ENCODE measurements around the gene JAGN1.
A peak's percentile ranks its signal among the peaks of the same experiment; 100 is the strongest.
"Not testable (repeated sequence)": the region's sequence is repeated elsewhere in the genome, so short reads cannot be mapped to it uniquely, and the experiment has no call there.

Gene JAGN1

GRCh38 chr3:9898467-9899241 is 8.2 kb downstream of the JAGN1 start:
- no peak for DNase-seq

DNA sequence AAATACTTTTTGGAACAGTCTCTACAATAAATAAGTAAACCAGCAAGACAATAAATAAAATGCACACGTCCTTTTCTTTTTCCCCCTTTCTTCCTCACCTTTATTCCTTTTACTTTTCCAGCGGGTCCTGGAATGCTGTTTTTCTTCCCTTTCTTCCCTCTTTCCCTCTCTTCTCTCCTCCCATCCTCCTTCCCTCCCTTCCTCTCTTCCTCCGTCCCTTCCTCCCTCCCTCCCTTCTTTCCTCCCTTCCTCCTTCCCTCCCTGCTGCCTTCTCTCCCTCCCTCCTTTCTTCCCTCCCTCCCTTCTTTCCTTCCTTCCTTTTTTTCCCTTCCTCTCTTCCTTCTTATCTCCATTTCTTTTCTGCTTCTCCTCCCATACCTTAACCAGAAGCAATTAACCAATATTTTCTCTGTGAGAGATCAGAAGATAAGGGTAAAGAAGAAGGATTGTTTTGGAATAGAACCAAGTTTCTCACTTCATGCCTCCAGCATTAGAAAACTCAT is 8.9 kb downstream of the JAGN1 start:
- no peak for DNase-seq

GRCh38 chr3:9900965-9901415 is 10.6 kb downstream of the JAGN1 start:
- DNase-seq = not testable (repeated sequence)

DNA sequence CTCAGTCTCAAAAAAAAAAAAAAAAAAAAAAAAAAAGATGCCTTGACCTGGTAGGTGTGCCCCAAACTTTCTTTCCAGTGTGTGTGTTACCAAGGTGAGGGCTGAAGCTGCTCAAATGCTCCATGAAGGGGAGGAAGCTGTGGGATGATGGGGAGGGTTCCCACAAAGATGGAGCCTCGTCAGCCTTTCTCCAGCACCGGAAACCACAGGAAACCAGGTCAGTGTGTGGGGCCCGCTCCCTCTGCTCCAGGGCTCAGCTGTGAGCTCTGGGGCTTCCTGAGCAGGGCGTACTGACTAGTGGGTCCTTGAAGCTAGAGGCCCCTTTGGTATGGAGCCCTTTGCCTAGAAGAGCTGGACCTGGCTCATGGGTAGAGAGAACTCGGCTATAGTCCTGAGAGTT is 11.6 kb downstream of the JAGN1 start:
- DNase-seq = no peak

- DNase-seq = no peak
Measured at GRCh38 chr3:9902372-9903237, 12.2 kb downstream of the JAGN1 start, which contains the start of gene IL17RE. IL17RE (plus strand) TSS chr3:9902848; CDS start chr3:9902933, 85 bp downstream.

GRCh38 chr3:9903238-9903624 is 12.8 kb downstream of the JAGN1 start:
- no peak for DNase-seq

- no peak for DNase-seq
Measured at GRCh38 chr3:9903904-9904303, 13.5 kb downstream of the JAGN1 start.

DNA sequence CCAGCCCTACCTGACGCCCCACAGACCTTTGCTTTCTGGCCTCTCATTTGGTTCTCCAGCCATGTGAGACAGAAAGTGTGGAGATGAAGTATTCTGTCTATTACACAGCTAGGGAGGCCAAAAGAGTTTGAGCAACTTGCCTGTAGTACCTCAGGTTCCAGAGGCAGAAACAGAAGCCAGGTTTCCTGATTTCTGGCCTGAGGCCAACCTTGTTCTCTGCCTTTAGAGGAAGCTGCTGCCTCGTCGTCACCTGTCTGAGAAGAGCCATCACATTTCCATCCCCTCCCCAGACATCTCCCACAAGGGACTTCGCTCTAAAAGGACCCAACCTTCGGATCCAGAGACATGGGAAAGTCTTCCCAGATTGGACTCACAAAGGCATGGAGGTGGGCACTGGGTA is 16.1 kb downstream of the JAGN1 start:
- DNase-seq = no peak

- no peak for DNase-seq
Measured at GRCh38 chr3:9908286-9908685, 17.9 kb downstream of the JAGN1 start.

- DNase-seq = no peak
Measured at GRCh38 chr3:9909221-9910013, 19.0 kb downstream of the JAGN1 start.

- DNase-seq = no peak
Measured at GRCh38 chr3:9911863-9912262, 21.5 kb downstream of the JAGN1 start.

DNA sequence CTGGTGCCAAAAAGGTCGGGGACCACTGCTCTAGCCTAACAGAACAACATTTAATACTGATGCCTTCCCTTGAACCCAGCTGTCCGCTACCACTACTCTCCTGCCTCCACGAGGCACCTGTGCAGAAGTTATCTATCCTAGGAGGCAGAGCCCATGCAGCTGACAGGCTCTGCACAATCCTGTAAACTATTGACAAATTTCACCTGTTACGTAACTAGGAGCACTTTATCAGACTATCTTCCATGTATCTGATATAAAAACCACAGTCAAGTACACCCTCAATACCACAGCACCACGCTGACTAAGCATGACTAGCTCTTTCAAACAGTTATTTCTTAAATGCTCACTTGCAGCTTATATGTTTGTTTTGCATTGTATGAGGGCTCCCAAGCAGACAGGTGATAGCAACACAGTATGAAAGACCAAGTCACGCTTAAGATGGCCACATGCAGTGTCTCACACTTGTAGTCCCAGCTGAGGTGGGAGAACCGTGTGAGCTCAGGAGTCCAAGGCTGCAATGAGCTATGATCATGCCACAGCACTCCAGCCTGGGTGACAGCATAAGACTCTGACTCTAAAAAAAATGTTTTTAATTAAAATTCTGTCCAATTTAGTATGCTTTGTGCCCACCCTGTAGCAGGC is 22.0 kb downstream of the JAGN1 start:
- DNase-seq = peak; percentile 68

DNA sequence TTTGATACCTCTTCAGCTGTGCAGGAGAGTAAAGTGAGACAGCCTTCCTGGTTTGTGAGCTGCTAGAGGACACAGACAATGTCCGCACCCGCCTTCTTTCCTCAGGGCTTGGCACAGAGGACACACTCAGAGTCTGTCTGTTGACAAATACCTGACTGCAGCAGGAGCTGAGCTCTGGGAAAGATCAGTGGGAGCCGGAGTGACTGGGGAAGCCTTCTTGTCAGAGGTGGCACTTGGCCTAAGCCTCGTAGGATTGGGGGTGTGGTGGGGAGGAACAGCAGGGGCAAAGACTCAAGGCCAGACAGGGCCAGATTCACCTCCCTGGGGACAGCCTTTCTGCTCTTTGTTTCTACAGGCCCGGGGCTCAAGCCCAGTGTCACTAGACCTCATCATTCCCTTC is 23.2 kb downstream of the JAGN1 start:
- no peak for DNase-seq

- DNase-seq = no peak
Measured at GRCh38 chr3:9914011-9914410, 23.6 kb downstream of the JAGN1 start.

GRCh38 chr3:9914559-9915253 is 24.3 kb downstream of the JAGN1 start:
- peak; percentile 12 for DNase-seq

DNA sequence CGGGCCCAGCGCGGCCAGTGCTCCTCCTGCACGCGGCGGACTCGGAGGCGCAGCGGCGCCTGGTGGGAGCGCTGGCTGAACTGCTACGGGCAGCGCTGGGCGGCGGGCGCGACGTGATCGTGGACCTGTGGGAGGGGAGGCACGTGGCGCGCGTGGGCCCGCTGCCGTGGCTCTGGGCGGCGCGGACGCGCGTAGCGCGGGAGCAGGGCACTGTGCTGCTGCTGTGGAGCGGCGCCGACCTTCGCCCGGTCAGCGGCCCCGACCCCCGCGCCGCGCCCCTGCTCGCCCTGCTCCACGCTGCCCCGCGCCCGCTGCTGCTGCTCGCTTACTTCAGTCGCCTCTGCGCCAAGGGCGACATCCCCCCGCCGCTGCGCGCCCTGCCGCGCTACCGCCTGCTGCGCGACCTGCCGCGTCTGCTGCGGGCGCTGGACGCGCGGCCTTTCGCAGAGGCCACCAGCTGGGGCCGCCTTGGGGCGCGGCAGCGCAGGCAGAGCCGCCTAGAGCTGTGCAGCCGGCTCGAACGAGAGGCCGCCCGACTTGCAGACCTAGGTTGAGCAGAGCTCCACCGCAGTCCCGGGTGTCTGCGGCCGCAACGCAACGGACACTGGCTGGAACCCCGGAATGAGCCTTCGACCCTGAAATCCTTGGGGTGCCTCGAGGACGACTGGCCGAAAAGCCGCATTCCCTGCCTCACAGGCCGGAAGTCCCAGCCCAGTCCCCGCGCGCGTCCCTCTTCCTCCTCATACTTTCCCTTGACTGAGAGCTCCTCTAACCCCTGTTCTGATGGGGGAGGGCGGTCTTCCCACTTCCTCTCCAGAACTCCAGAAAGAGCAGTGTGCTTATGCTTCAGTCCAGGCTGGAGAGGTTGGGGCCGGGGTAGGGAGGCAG is 25.1 kb downstream of the JAGN1 start:
- peak; percentile 67 for DNase-seq

DNA sequence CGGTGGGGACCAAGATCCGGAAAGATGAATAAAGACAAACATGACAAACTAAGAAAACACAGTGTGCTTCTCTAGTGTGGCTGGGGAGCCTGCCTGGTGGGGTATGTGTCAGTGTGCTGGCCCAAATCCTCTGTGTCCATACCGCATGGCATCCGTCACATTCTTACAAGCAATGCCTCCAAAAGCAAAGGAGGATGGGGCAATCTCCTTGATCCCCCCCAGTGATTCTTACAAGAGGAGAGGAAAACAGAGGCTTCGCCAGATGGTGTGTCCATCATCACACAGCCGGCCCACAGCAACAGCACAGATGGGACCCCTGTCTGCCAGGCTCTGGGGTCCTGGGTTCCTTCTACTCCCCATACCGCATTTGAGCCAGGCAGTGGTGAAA is 25.9 kb downstream of the JAGN1 start:
- peak; percentile 62 for DNase-seq

DNA sequence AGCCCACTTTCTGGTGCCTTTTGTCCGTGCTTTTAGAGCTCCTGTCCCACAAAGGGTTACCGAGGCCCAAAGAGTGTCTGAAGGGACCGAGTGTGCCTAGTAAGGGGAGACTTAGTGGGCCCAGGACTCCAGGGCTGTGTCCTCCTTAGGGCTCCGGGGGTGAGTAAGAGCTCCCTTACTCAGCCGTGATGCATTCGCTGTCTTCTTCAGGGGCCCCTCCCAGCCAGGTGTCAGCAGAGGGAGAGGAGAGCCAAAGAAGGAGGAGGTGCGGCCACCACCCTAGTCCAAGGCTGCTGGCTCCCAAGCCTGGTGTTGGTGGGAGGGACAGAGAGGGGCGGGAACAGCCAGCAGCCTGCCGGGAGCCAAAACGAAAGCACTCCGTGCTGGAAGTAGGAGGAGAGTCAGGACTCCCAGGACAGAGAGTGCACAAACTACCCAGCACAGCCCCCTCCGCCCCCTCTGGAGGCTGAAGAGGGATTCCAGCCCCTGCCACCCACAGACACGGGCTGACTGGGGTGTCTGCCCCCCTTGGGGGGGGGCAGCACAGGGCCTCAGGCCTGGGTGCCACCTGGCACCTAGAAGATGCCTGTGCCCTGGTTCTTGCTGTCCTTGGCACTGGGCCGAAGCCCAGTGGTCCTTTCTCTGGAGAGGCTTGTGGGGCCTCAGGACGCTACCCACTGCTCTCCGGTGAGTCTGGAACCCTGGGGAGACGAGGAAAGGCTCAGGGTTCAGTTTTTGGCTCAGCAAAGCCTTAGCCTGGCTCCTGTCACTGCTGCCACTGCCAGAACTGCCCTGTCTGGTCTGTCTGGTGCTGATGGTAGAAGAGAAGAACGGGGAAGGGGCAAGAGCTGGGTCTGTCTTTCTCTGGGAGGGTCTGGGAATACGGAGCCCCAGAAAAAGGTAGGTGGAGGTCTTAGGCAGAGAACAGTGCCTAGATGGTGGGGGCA is 26.6 kb downstream of the JAGN1 start, which contains the start of gene IL17RC:
Gene IL17RC, plus strand, starts transcription at position 365 of the 947 bp plus-strand sequence. Its CDS starts 218 bp downstream, at position 583.
- peak; percentile 89 for DNase-seq

DNA sequence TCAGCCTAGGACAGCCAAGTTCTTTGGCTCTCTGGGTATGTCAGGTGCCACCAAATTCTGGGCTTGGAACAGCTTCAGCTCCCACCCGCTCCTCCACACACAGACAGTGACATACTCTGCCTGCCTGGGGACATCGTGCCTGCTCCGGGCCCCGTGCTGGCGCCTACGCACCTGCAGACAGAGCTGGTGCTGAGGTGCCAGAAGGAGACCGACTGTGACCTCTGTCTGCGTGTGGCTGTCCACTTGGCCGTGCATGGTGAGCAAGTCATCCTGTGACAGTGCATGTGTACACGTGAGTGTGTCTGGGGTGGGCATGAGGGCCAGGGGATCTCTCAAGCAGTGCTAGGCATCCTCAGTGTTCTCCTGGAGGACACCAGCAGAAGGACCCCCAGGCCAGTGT is 27.4 kb downstream of the JAGN1 start:
- DNase-seq = no peak

Measured in HCEC 1CT (cell line).